A549 (cell line): ENCODE measurements around the gene C6orf163. TPM values are rescaled to one million over a fixed set of nuclear protein-coding genes. Genes with fewer than 3 reads are reported as not detected.

ENCODE experiments used
- ATAC-seq, 2 experiments: fragments of 200-7000 bp in 1 of 2; fragments of >200 bp in 1 of 2; cut with Nextera tagmentation in 1 of 2; cut with Tn5 transposase in 1 of 2; 3 replicates each; pipeline versions ENCODE4 v1.8.0 to v1.9.1; 2018 to 2020; ENCODE audit warnings: mild to moderate bottlenecking in 1 of 2, moderate library complexity in 1 of 2
- CTCF ChIA-PET: fragments of 300-600 bp; sonication (Branson Sonifier 250); formaldehyde crosslinking; extraction: SDS; loops from one replicate; lab custom pipeline; 2021; ENCODE audit warnings: antibody characterized with exemption, inconsistent platforms; lab: Yijun Ruan, JAX
- POLR2A ChIA-PET: fragments of 350-600 bp; formaldehyde crosslinking; extraction: SDS; loops from one replicate; lab custom pipeline; 2021; ENCODE audit warnings: antibody characterized with exemption, inconsistent platforms; lab: Yijun Ruan, JAX
- DNase-seq, 2 experiments: peaks; one replicate each; pipeline versions ENCODE4 v3.0.0 to v3.0.0-alpha.2; 2011 to 2016; ENCODE audit warnings: low read depth in 1 of 2, low spot score in 1 of 2
- FAIRE-seq: peaks from 2 replicates; lab custom pipeline; 2011; peaks lifted over from hg19 to GRCh38; lab: Jason Lieb, UNC
- H3K27ac ChIP-seq, 2 experiments: fragments of >200 bp; sonication (Bioruptor Twin); formaldehyde crosslinking; 3 replicates each; pipeline ENCODE4 v1.5.1; 2016 to 2017
- H3K4me1 ChIP-seq: fragments of >200 bp; sonication (Bioruptor Twin); formaldehyde crosslinking; 3 replicates; pipeline ENCODE4 v1.6.1; 2016
- H3K4me2 ChIP-seq: fragments of >200 bp; sonication (Bioruptor Twin); formaldehyde crosslinking; 3 replicates; pipeline ENCODE4 v1.6.1; 2016
- H3K4me3 ChIP-seq: fragments of >200 bp; sonication (Bioruptor Twin); formaldehyde crosslinking; 3 replicates; pipeline ENCODE4 v1.5.1; 2016
- H3K9me3 ChIP-seq: fragments of >200 bp; sonication (Bioruptor Twin); formaldehyde crosslinking; 3 replicates; pipeline ENCODE4 v1.6.1; 2016
- ATOH8 ChIP-seq: fragments of 250-450 bp; sonication (Bioruptor Pico); IDR thresholded peaks from 2 replicates; pipeline ENCODE4 v1.5.0; 2020; ENCODE audit warnings: low read depth, mild to moderate bottlenecking, moderate library complexity
- BHLHE40 ChIP-seq: IDR thresholded peaks from 2 replicates; pipeline ENCODE4 v1.6.1; 2012; ENCODE audit warnings: low read depth, low read length, inconsistent platforms
- CBX2 ChIP-seq: fragments of 200-600 bp; sonication (generic); IDR thresholded peaks from 2 replicates; pipeline ENCODE4 v1.6.1; 2016; ENCODE audit warnings: low read depth, mild to moderate bottlenecking, borderline replicate concordance
- CEBPB ChIP-seq, 2 experiments: fragments of >200 bp in 1 of 2; sonication (Bioruptor Twin) in 1 of 2; formaldehyde crosslinking in 1 of 2; IDR thresholded peaks; 2 replicates each; pipeline ENCODE4 v1.6.1; 2012 to 2016
- E2F6 ChIP-seq: IDR thresholded peaks from 2 replicates; pipeline ENCODE4 v1.6.1; 2012; ENCODE audit warnings: low read depth, borderline replicate concordance
- EHF ChIP-seq: fragments of 250-450 bp; sonication (Bioruptor Pico); IDR thresholded peaks from 2 replicates; pipeline ENCODE4 v1.5.0; 2020; ENCODE audit warnings: mild to moderate bottlenecking
- EP300 ChIP-seq, 2 experiments: fragments of >200 bp; sonication (Bioruptor Twin); formaldehyde crosslinking; IDR thresholded peaks; 2 replicates in 1 of 2; 3 replicates in 1 of 2; pipeline ENCODE4 v1.6.1; 2016 to 2017
- FOSL2 ChIP-seq, 2 experiments: fragments of 450-650 bp in 1 of 2; fragments of >200 bp in 1 of 2; sonication (Bioruptor Twin) in 1 of 2; formaldehyde crosslinking; IDR thresholded peaks; 2 replicates each; pipeline versions ENCODE4 v1.5.0 to v1.6.1; 2016 to 2020; ENCODE audit warnings: mild to moderate bottlenecking in 1 of 2, moderate library complexity in 1 of 2
- HDAC2 ChIP-seq: fragments of 200-600 bp; sonication (generic); IDR thresholded peaks from 2 replicates; pipeline ENCODE4 v1.6.1; 2016
- HEYL ChIP-seq: fragments of 250-450 bp; sonication (Bioruptor Pico); IDR thresholded peaks from 2 replicates; pipeline ENCODE4 v1.8.0; 2021; ENCODE audit warnings: mild to moderate bottlenecking, moderate library complexity
- HMGXB4 ChIP-seq: fragments of 250-450 bp; sonication (Bioruptor Pico); IDR thresholded peaks from 2 replicates; pipeline ENCODE4 v1.5.0; 2021; ENCODE audit warnings: mild to moderate bottlenecking, moderate library complexity, borderline replicate concordance
- HOXA7 ChIP-seq: fragments of 250-450 bp; sonication (Bioruptor Pico); IDR thresholded peaks from 2 replicates; pipeline ENCODE4 v1.5.0; 2020; ENCODE audit warnings: mild to moderate bottlenecking, moderate library complexity
- JUN ChIP-seq, 2 experiments: fragments of >200 bp; sonication (Bioruptor Twin); formaldehyde crosslinking; IDR thresholded peaks; 2 replicates in 1 of 2; 3 replicates in 1 of 2; pipeline ENCODE4 v1.6.1; 2016 to 2017
- KDM1A ChIP-seq: fragments of 200-600 bp; sonication (generic); IDR thresholded peaks from 2 replicates; pipeline ENCODE4 v1.6.1; 2016; ENCODE audit warnings: low read depth, mild to moderate bottlenecking
- KDM5A ChIP-seq: fragments of 200-600 bp; sonication (generic); IDR thresholded peaks from 2 replicates; pipeline ENCODE4 v1.6.1; 2016; ENCODE audit warnings: antibody characterized with exemption, mild to moderate bottlenecking
- NFE2L2 ChIP-seq: fragments of 150-350 bp; conservative IDR thresholded peaks from 2 replicates; pipeline ENCODE4 v1.6.1; 2014; ENCODE audit warnings: low read length
- PBX3 ChIP-seq: IDR thresholded peaks from 2 replicates; pipeline ENCODE4 v1.6.1; 2012
- POLR2A ChIP-seq: IDR thresholded peaks from 2 replicates; pipeline ENCODE4 v1.6.1; 2012; ENCODE audit warnings: mild to moderate bottlenecking, low read length
- RNF2 ChIP-seq: fragments of 200-600 bp; sonication (generic); IDR thresholded peaks from 2 replicates; pipeline ENCODE4 v1.6.1; 2016; ENCODE audit warnings: low read depth, mild to moderate bottlenecking, antibody characterized with exemption, moderate library complexity, borderline replicate concordance
- SMC3 ChIP-seq: fragments of >200 bp; sonication (Bioruptor Twin); formaldehyde crosslinking; IDR thresholded peaks from 3 replicates; pipeline ENCODE4 v1.6.1; 2018; ENCODE audit warnings: inconsistent platforms
- SREBF2 ChIP-seq: fragments of 450-650 bp; IDR thresholded peaks from 2 replicates; pipeline ENCODE4 v1.6.1; 2014; ENCODE audit warnings: mild to moderate bottlenecking, moderate library complexity
- USF2 ChIP-seq: fragments of 450-650 bp; IDR thresholded peaks from 2 replicates; pipeline ENCODE4 v1.6.1; 2014; ENCODE audit warnings: antibody characterized with exemption
- ZC3H11A ChIP-seq: fragments of 450-650 bp; IDR thresholded peaks from 2 replicates; pipeline ENCODE4 v1.6.1; 2014; ENCODE audit warnings: antibody characterized with exemption, mild to moderate bottlenecking
- WGBS: methylation state at CpG from one replicate; pipeline ENCODE4 v1.1.6; 2017; ENCODE audit errors: missing lambda C conversion rate; 5-methylcytosine and 5-hydroxymethylcytosine counted together
- polyA plus RNA-seq, 4 experiments: library from polyadenylated mRNA; depleted of rRNA in 3 of 4; stranded (reverse); fragments of >200 nt; fragmentation: RNase III in 1 of 4; extraction: RNeasy Plus Mini Kit Qiagen cat#74134 plus additional on column Dnase treatment in 1 of 4; gene quantifications; 2 replicates in 3 of 4; 3 replicates in 1 of 4; pipeline ENCODE4 v1.2.3, GENCODE V29; 2011 to 2017
- TF ChIP-seq, protein P1 (sequence below): fragments of 150-350 bp; IDR thresholded peaks from 2 replicates; pipeline ENCODE4 v1.6.1; 2014; ENCODE audit warnings: low read depth, mild to moderate bottlenecking, low read length

Gene C6orf163
- polyA plus RNA-seq, 2 of the 4 experiments (the other 2 are of a cell fraction) = 0.39 to 0.44 TPM

GRCh38 chr6:87364602-87365252 lies 20.1 kb downstream of the C6orf163 start:
- Histone ChIP-seq H3K4me2 (no peak overlapping the region), H3K9me3 (no peaks in the 10 kb centered on the region), H3K4me3 (no peak overlapping the region), H3K4me1 (no peaks in the 10 kb centered on the region), H3K27ac (no peak overlapping the region)
- ATAC-seq (no peak), DNase-seq (no peak), FAIRE-seq (no peak)
- ChIA-PET POLR2A (no interaction called here), CTCF (interaction anchor here (0.7 kb wide), 1 partner anchor 29 kb away, joined by 3 read pairs; no protein-coding TSS in a partner anchor)
- TF ChIP-seq CEBPB (IDR thresholded peaks at IDR 0.05) = no peak
- TF ChIP-seq HEYL (CRISPR knock-in tag) = no peak
- no peak for TF ChIP-seq PBX3
- no peak for TF ChIP-seq ATOH8 (CRISPR knock-in tag)
- no peak for TF ChIP-seq CBX2
- no peak for TF ChIP-seq KDM5A
- TF ChIP-seq FOSL2 (IDR thresholded peaks at IDR 0.05) = no peak
- TF ChIP-seq FOSL2 (CRISPR knock-in tag; IDR thresholded peaks at IDR 0.05) = no peak
- no peak for TF ChIP-seq E2F6
- TF ChIP-seq USF2 = no peak
- TF ChIP-seq KDM1A = no peak
- TF ChIP-seq POLR2A = no peak
- TF ChIP-seq EHF (CRISPR knock-in tag) = no peak
- TF ChIP-seq HMGXB4 (CRISPR knock-in tag) = no peak
- no peak for TF ChIP-seq SMC3
- TF ChIP-seq RNF2 = no peak
- TF ChIP-seq ZC3H11A = no peak
- no peak for TF ChIP-seq SREBF2
- no peak for TF ChIP-seq HDAC2
- no peak for TF ChIP-seq HOXA7
- TF ChIP-seq JUN (IDR thresholded peaks at IDR 0.05) = no peak
- WGBS = 68% methylated on average over 5 of the region's 5 CpGs

DNA sequence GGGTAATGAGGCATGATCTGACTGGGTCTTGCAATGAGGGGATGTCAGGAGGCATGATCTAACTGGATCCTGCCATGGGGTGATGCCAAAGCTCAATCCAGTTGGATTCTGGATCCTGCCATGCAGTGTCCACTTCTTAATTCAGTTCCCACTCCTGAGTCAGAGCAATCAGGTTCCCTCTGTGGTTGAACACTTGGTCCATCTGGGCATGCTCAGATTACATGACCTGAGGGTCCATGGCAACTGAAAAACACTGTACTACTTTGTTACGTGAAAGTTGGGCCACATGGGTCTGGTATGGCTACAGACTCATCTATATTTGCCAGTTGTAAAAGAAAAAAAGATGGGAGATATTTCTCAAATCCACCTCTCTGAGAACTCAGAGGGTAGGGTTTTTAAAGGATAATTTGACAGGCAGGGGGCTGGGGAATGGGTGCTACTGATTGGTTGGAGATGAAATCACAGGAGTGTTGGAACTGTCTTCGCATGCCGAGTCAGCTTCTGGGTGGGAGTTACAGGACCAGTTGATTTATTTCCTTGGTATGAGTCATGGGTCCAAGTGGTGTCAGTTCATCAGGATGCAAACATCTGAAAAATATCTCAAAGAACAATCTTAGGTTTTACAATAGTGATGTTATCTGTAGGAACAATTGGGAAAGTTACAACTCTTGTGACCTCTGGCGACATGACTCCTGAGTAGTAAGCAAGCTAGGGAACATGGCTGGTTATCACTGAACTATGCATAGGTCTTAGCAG lies 21.6 kb downstream of the C6orf163 start:
- no peak overlapping the region for H3K27ac ChIP-seq
- H3K9me3 ChIP-seq = no peaks in the 10 kb centered on the region
- FAIRE-seq (no peak), DNase-seq (no peak), ATAC-seq (no peak)
- TF ChIP-seq EP300 (IDR thresholded peaks at IDR 0.05) (no peak), NFE2L2 (no peak), BHLHE40 (no peak), SREBF2 (no peak)
- TF ChIP-seq, protein P1, sequence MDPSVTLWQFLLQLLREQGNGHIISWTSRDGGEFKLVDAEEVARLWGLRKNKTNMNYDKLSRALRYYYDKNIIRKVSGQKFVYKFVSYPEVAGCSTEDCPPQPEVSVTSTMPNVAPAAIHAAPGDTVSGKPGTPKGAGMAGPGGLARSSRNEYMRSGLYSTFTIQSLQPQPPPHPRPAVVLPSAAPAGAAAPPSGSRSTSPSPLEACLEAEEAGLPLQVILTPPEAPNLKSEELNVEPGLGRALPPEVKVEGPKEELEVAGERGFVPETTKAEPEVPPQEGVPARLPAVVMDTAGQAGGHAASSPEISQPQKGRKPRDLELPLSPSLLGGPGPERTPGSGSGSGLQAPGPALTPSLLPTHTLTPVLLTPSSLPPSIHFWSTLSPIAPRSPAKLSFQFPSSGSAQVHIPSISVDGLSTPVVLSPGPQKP = no peak
- CTCF ChIA-PET = no interaction called here
- no peaks in the 10 kb centered on the region for H3K4me1 ChIP-seq
- H3K4me2 ChIP-seq = no peak overlapping the region
- POLR2A ChIA-PET = no interaction called here
- 91% methylated on average over 4 of the region's 4 CpGs for WGBS
- H3K4me3 ChIP-seq = no peak overlapping the region
